ENCODE data around the gene VSIG10. TPM values are rescaled to one million over a fixed set of nuclear protein-coding genes. Genes with fewer than 3 reads are reported as not detected.

VSIG10 gene
- total and polyA plus RNA-seq, 2 experiments from 2014 or later = 12.0 to 21.0 TPM

GRCh38 chr12:118125743-118126118 lies 21.9 kb upstream of the VSIG10 start:
- H3K9me3 ChIP-seq (ENCODE audit: low read depth) = no peaks in the 10 kb centered on the region
- H3K4me1 ChIP-seq (ENCODE audit: insufficient read depth) = peaks cover 4% of the 10 kb centered on the region
- H2AFZ ChIP-seq = no peak overlapping the region
- H3K27ac ChIP-seq = no peak overlapping the region
- H3K9me2 ChIP-seq (replicated peaks; ENCODE audit: insufficient read depth) = no peaks in the 10 kb centered on the region
- no peak overlapping the region for H3K4me3 ChIP-seq
- no peaks in the 10 kb centered on the region for H4K20me1 ChIP-seq (ENCODE audit: insufficient read depth, poor library complexity, severe bottlenecking)
- WGBS (ENCODE audit: low lambda C conversion rate, missing lambda C conversion rate) = 94% methylated on average over 4 of the region's 4 CpGs
- no peak overlapping the region for H3K4me2 ChIP-seq
- H3K36me3 ChIP-seq (replicated peaks; ENCODE audit: insufficient read depth, low read depth) = no peaks in the 10 kb centered on the region
- H3K79me2 ChIP-seq = peaks cover 3% of the 10 kb centered on the region
- H3K27me3 ChIP-seq = no peaks in the 10 kb centered on the region
- no peak for DNase-seq (ENCODE audit: low spot score)
- no peak for TF ChIP-seq EZH2phosphoT487 (IDR thresholded peaks at IDR 0.05; ENCODE audit: low read depth, severe bottlenecking, unreplicated experiment)
- TF ChIP-seq CTCF (IDR thresholded peaks at IDR 0.05; ENCODE audit: poor library complexity) = no peak
- TF ChIP-seq EZH2 (IDR thresholded peaks at IDR 0.05; ENCODE audit: borderline replicate concordance) = no peak

GRCh38 chr12:118124333-118124874 lies 20.6 kb upstream of the VSIG10 start:
- H3K4me3 ChIP-seq = no peak overlapping the region
- no peak overlapping the region for H3K27ac ChIP-seq
- TF ChIP-seq CTCF (IDR thresholded peaks at IDR 0.05; ENCODE audit: poor library complexity) = no peak
- no peak for TF ChIP-seq EZH2 (IDR thresholded peaks at IDR 0.05; ENCODE audit: borderline replicate concordance)
- no peak for TF ChIP-seq EZH2phosphoT487 (IDR thresholded peaks at IDR 0.05; ENCODE audit: low read depth, severe bottlenecking, unreplicated experiment)
- 91% methylated on average over 5 of the region's 5 CpGs for WGBS (ENCODE audit: low lambda C conversion rate, missing lambda C conversion rate)
- H4K20me1 ChIP-seq (ENCODE audit: insufficient read depth, poor library complexity, severe bottlenecking) = no peaks in the 10 kb centered on the region
- no peak overlapping the region for H3K4me2 ChIP-seq
- DNase-seq (ENCODE audit: low spot score) = no peak
- H3K9me2 ChIP-seq (replicated peaks; ENCODE audit: insufficient read depth) = no peaks in the 10 kb centered on the region
- peaks cover 4% of the 10 kb centered on the region for H3K4me1 ChIP-seq (ENCODE audit: insufficient read depth)
- no peak overlapping the region for H2AFZ ChIP-seq
- H3K27me3 ChIP-seq = no peaks in the 10 kb centered on the region
- no peaks in the 10 kb centered on the region for H3K36me3 ChIP-seq (replicated peaks; ENCODE audit: insufficient read depth, low read depth)
- no peaks in the 10 kb centered on the region for H3K9me3 ChIP-seq (ENCODE audit: low read depth)
- H3K79me2 ChIP-seq = peaks cover 3% of the 10 kb centered on the region

GRCh38 chr12:118122264-118122663 lies 18.5 kb upstream of the VSIG10 start:
- 98% methylated on average over 6 of the region's 6 CpGs for WGBS (ENCODE audit: low lambda C conversion rate, missing lambda C conversion rate)
- H3K4me1 ChIP-seq (ENCODE audit: insufficient read depth) = peaks cover 4% of the 10 kb centered on the region
- no peak overlapping the region for H3K27ac ChIP-seq
- no peaks in the 10 kb centered on the region for H4K20me1 ChIP-seq (ENCODE audit: insufficient read depth, poor library complexity, severe bottlenecking)
- H3K36me3 ChIP-seq (replicated peaks; ENCODE audit: insufficient read depth, low read depth) = no peaks in the 10 kb centered on the region
- H3K9me2 ChIP-seq (replicated peaks; ENCODE audit: insufficient read depth) = no peaks in the 10 kb centered on the region
- H3K4me2 ChIP-seq = no peak overlapping the region
- no peak for DNase-seq (ENCODE audit: low spot score)
- H2AFZ ChIP-seq = no peak overlapping the region
- no peaks in the 10 kb centered on the region for H3K27me3 ChIP-seq
- no peak overlapping the region for H3K4me3 ChIP-seq
- H3K79me2 ChIP-seq = no peaks in the 10 kb centered on the region
- TF ChIP-seq CTCF (IDR thresholded peaks at IDR 0.05; ENCODE audit: poor library complexity) = no peak
- no peak for TF ChIP-seq EZH2 (IDR thresholded peaks at IDR 0.05; ENCODE audit: borderline replicate concordance)
- no peak for TF ChIP-seq EZH2phosphoT487 (IDR thresholded peaks at IDR 0.05; ENCODE audit: low read depth, severe bottlenecking, unreplicated experiment)
- H3K9me3 ChIP-seq (ENCODE audit: low read depth) = no peaks in the 10 kb centered on the region
